Fibroblast of villous mesenchyme (primary cell): ENCODE data around the gene LRIF1. TPM values are rescaled to one million over a fixed set of nuclear protein-coding genes. Genes with fewer than 3 reads are reported as not detected.
"Not testable (repeated sequence)": the region's sequence is repeated elsewhere in the genome, so short reads cannot be mapped to it uniquely, and the experiment has no call there.

Experiments
- DNase-seq: peaks from one replicate; pipeline ENCODE4 v3.0.0-alpha.2; 2010; ENCODE audit warnings: low read depth
- H3K4me3 ChIP-seq: 2 replicates; pipeline ENCODE4 v1.5.1; 2011; ENCODE audit warnings: low read depth, mild to moderate bottlenecking, low read length
- total RNA-seq: library from RNA; depleted of rRNA; stranded (reverse); fragments of >200 nt; gene quantifications from 2 replicates; pipeline ENCODE4 v1.2.3, GENCODE V29; 2012
- TF ChIP-seq, protein P1 (sequence below): IDR thresholded peaks from 2 replicates; pipeline ENCODE4 v1.5.1; 2012; ENCODE audit warnings: low read depth, mild to moderate bottlenecking, low read length; ENCODE audit not compliant: insufficient read depth

The LRIF1 gene, protein sequence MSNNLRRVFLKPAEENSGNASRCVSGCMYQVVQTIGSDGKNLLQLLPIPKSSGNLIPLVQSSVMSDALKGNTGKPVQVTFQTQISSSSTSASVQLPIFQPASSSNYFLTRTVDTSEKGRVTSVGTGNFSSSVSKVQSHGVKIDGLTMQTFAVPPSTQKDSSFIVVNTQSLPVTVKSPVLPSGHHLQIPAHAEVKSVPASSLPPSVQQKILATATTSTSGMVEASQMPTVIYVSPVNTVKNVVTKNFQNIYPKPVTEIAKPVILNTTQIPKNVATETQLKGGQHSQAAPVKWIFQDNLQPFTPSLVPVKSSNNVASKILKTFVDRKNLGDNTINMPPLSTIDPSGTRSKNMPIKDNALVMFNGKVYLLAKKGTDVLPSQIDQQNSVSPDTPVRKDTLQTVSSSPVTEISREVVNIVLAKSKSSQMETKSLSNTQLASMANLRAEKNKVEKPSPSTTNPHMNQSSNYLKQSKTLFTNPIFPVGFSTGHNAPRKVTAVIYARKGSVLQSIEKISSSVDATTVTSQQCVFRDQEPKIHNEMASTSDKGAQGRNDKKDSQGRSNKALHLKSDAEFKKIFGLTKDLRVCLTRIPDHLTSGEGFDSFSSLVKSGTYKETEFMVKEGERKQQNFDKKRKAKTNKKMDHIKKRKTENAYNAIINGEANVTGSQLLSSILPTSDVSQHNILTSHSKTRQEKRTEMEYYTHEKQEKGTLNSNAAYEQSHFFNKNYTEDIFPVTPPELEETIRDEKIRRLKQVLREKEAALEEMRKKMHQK
- total RNA-seq = 12.9 and 19.4 TPM in 2 replicates

DNA sequence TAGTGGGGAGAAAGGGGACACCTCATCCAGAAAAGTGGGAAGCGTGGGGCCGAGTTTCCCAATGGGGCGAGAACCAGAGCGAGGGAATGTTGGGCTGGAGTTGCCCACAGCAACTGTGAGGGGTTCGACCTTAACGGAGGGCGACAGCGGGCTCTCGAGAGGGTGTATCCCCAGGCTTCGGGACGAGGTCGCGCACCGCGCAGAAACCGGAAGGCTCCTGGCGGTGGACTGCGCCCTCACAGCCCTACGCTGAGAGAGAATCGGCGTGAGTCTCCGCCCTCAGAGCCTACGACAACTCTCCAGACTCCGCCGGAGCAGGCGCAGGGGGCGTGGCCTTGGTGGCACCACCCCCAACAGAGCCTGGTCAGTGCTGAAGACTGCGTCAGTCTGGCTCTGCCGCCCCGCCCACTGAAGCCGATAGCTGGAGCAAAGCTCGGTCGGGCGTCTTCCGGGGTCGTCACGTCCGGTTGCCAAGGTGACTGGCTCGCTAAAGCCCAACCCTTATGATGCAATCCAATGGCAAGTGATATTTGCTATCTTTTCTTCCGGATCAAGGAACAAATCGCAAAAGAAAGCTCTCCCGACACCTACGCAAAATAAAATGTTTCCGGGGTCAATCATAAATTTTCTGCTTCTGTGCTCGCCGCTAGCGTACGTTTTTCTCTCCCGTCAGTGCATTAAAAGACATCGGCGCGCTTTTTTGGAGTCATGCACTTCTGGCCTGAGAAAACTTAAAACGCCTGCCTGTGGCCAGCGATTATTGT is at the start of gene LRIF1:
LRIF1 (minus strand) TSS at position 232 of the 764 bp plus-strand sequence. CDS start 234 bp downstream, outside the sequence.
- peak; percentile 100 for DNase-seq
- TF ChIP-seq, protein P1, sequence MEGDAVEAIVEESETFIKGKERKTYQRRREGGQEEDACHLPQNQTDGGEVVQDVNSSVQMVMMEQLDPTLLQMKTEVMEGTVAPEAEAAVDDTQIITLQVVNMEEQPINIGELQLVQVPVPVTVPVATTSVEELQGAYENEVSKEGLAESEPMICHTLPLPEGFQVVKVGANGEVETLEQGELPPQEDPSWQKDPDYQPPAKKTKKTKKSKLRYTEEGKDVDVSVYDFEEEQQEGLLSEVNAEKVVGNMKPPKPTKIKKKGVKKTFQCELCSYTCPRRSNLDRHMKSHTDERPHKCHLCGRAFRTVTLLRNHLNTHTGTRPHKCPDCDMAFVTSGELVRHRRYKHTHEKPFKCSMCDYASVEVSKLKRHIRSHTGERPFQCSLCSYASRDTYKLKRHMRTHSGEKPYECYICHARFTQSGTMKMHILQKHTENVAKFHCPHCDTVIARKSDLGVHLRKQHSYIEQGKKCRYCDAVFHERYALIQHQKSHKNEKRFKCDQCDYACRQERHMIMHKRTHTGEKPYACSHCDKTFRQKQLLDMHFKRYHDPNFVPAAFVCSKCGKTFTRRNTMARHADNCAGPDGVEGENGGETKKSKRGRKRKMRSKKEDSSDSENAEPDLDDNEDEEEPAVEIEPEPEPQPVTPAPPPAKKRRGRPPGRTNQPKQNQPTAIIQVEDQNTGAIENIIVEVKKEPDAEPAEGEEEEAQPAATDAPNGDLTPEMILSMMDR = peak; percentile 46
- peak within 1 kb of the TSS; percentile 97 for H3K4me3 ChIP-seq

DNA sequence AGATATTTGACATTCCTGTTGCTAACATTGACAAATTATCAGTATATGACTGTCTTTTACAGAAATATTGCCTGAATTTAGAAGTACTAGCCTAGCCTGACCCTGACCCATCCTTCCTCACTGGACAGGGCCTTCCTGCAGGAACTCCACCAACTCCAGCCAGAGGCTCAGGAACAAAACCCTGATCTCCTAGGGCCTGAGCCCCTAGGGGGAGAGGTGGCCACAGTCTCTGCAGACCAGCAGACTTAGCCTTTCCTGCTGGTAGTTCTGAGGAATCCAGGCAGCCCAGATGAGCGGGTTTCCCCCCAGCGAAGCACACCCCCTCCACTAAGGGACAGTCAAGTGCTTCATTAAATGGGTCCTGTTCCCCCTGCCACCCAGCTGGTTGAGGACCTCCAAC is 44.3 kb upstream of the LRIF1 start:
- H3K4me3 ChIP-seq = no peak overlapping the region
- TF ChIP-seq, protein P1 = no peak
- no peak for DNase-seq

DNA sequence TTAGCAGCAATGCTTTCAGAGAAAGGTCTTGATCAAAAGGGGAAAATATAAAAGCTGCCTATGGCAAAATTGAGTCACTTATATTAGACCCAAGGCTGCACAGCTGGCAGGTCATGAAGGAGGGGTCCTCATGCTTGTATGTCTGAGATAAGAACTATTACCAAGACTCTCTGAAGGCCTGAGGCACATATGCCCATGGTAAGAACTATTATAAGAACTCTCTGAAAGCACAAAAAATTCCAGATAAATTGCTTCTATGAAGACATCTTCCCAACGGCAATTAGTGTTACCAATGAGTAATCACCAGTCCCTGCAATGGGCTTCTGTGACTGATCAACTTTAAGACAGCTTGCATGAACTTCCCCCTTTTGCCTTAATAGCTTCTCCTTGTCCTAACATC is 42.8 kb upstream of the LRIF1 start:
- no peak for DNase-seq
- TF ChIP-seq, protein P1 = no peak
- H3K4me3 ChIP-seq = no peak overlapping the region

DNA sequence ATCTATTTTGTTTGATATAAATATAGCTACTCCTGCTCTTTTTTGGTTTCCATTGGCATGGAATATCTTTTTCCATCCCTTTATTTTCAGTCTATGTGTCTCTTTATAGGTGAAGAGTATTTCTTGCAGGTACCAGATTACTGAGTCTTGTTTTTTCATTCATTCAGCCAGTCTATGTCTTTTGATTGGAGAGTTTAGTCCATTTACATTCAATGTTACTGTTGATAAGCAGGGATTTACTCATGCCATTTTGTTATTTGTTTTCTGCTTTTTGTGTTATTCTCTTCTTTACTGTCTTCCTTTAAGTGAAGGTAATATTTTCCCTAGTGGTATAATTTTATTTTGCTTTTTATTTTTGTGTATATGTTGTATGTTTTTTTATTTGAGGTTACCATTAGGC is 35.9 kb upstream of the LRIF1 start:
- not testable (repeated sequence) for H3K4me3 ChIP-seq, DNase-seq

DNA sequence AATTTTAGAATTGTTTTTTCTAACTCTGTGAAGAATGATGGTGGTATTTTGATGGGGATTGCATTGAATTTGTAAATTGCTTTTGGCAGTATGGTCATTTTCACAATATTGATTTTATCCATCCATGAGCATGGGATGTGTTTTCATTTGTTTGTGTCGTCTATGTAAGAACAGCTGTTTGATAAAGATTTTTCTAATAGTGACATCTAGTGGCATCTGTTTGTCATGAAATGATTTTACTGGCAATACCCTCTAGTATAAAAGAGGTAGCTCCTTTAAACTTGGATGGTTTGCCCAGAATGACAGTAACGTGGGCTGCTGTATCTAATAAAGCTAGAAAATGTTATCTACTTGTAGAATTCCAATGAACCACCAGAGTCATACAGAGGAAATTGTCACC is 28.6 kb upstream of the LRIF1 start:
- peak; percentile 7 for DNase-seq
- TF ChIP-seq, protein P1 = peak; percentile 8

DNA sequence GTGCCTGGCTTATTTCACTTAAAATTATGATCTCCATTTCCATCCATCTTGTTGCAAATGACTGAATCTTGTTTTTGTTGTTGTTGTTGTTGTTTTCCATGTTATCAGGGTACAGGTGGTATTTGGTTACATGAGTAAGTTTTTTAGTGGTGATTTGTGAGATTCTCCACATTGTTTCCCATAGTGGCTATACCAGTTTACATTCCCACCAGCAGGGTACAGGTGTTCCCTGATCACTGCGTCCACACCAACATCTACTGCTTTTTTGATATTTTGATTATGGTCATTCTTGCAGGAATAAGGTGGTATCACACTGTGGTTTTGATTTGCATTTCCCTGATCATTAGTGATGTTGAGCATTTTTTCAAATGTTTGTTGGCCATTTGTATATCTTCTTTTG is 27.6 kb upstream of the LRIF1 start:
- not testable (repeated sequence) for DNase-seq, H3K4me3 ChIP-seq

More for the DNA sequence above, 28.6 kb upstream of the LRIF1 start:
- not testable (repeated sequence) for H3K4me3 ChIP-seq

DNA sequence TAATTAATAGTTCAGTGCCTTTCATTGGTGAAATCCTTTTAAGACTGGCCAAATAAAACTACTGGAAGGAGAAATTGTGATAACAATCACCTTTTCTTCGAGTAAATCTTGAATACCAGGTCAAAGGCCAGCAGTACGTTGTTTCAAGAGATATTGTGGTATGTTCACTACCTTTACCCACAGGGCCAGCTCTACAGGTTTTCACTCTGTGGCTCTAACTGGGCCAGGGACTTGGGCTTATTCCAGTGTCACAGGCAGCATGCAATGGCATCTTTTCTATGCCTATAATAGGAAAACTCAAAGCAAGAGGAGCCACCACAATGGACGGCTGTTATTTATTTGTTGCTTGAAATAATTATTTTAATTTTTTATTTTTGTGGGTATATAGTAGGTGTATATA is 26.8 kb upstream of the LRIF1 start:
- DNase-seq = no peak
- H3K4me3 ChIP-seq = no peak overlapping the region
- TF ChIP-seq, protein P1 = no peak
